Measurements from ENCODE around the gene CTDP1.

Gene CTDP1

GRCh38 chr18:79695856-79696850 is 16.6 kb downstream of the CTDP1 start (continued):
- no peak for TF ChIP-seq PRDM4 (tag by site-specific recombination; IDR thresholded peaks at IDR 0.05)
- no peak for TF ChIP-seq ZNF266 (tag by site-specific recombination; IDR thresholded peaks at IDR 0.05; ENCODE audit: low read depth)
- no peak for TF ChIP-seq ZNF37A (tag by site-specific recombination; IDR thresholded peaks at IDR 0.05)
- TF ChIP-seq ZNF292 (tag by site-specific recombination; IDR thresholded peaks at IDR 0.05; ENCODE audit: borderline replicate concordance, low read depth), result no peak
- no peak for TF ChIP-seq FEZF1 (tag by site-specific recombination; IDR thresholded peaks at IDR 0.05)

DNA sequence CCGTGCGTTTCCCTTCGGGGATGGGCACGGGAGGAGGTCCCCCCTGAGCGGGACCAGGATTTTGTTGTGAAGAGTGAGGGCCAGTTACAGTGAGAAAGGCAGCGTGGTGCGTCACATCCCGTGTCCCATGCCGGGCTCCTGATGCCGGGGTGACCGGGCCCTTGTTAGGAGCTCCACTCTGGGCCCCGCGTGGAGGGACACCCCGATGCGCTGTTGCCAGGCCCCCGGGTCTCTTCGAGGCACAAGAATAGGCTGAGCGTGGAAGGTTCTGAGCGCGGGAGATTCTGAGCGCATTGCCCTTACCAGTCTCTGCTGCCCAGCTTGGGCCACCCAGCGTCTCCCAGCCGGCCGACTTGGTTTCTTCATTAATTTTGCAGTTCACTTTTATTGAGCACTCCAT is 17.6 kb downstream of the CTDP1 start:
- Histone ChIP-seq H3K36me3 (ENCODE audit: control insufficient read depth in 2 of 2, insufficient read depth in 1 of 2, low read length in 2 of 2) (peaks cover 0 to 41% of the 10 kb centered on the region in 2 experiments; a peak in 2 of 3 replicates), H3K27ac (ENCODE audit: extremely low read depth, low read depth, low read length) (no peak overlapping the region), H3K4me1 (ENCODE audit: control insufficient read depth, insufficient read depth, low read length) (0 out of 2 replicates have a peak, but pooled peaks cover 2% of the 10 kb centered on the region), H3K4me3 (ENCODE audit: low read depth, low read length) (no peak overlapping the region), H3K9me3 (ENCODE audit: control insufficient read depth, insufficient read depth, low read depth, low read length) (no peaks in the 10 kb centered on the region)
- ChIA-PET CTCF (no interaction called here), POLR2A (no interaction called here)
- no peak for TF ChIP-seq EGR2 (tag by site-specific recombination; IDR thresholded peaks at IDR 0.05; ENCODE audit: low read depth)
- no peak for TF ChIP-seq ZNF654 (tag by site-specific recombination; IDR thresholded peaks at IDR 0.05; ENCODE audit: low read depth)
- TF ChIP-seq, protein P1, sequence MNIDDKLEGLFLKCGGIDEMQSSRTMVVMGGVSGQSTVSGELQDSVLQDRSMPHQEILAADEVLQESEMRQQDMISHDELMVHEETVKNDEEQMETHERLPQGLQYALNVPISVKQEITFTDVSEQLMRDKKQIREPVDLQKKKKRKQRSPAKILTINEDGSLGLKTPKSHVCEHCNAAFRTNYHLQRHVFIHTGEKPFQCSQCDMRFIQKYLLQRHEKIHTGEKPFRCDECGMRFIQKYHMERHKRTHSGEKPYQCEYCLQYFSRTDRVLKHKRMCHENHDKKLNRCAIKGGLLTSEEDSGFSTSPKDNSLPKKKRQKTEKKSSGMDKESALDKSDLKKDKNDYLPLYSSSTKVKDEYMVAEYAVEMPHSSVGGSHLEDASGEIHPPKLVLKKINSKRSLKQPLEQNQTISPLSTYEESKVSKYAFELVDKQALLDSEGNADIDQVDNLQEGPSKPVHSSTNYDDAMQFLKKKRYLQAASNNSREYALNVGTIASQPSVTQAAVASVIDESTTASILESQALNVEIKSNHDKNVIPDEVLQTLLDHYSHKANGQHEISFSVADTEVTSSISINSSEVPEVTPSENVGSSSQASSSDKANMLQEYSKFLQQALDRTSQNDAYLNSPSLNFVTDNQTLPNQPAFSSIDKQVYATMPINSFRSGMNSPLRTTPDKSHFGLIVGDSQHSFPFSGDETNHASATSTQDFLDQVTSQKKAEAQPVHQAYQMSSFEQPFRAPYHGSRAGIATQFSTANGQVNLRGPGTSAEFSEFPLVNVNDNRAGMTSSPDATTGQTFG (tag by site-specific recombination; IDR thresholded peaks at IDR 0.05; ENCODE audit: borderline replicate concordance), result no peak
- TF ChIP-seq ZNF529 (tag by site-specific recombination; IDR thresholded peaks at IDR 0.05; ENCODE audit: insufficient replicate concordance), result no peak
- TF ChIP-seq ZNF623 (tag by site-specific recombination; IDR thresholded peaks at IDR 0.05), result no peak
- no peak for TF ChIP-seq ZNF155 (tag by site-specific recombination; IDR thresholded peaks at IDR 0.05)
- no peak for TF ChIP-seq ZBTB7A (tag by site-specific recombination; IDR thresholded peaks at IDR 0.05; ENCODE audit: low read depth)
- no peak for TF ChIP-seq ZNF558 (tag by site-specific recombination; IDR thresholded peaks at IDR 0.05)
- TF ChIP-seq YY1 (tag by site-specific recombination; IDR thresholded peaks at IDR 0.05), result no peak
- TF ChIP-seq, protein P2, sequence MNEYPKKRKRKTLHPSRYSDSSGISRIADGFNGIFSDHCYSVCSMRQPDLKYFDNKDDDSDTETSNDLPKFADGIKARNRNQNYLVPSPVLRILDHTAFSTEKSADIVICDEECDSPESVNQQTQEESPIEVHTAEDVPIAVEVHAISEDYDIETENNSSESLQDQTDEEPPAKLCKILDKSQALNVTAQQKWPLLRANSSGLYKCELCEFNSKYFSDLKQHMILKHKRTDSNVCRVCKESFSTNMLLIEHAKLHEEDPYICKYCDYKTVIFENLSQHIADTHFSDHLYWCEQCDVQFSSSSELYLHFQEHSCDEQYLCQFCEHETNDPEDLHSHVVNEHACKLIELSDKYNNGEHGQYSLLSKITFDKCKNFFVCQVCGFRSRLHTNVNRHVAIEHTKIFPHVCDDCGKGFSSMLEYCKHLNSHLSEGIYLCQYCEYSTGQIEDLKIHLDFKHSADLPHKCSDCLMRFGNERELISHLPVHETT (tag by site-specific recombination; IDR thresholded peaks at IDR 0.05), result no peak
- no peak for TF ChIP-seq SETDB1 (IDR thresholded peaks at IDR 0.05; ENCODE audit: insufficient read length, low read length)
- no peak for TF ChIP-seq KLF16 (tag by site-specific recombination; IDR thresholded peaks at IDR 0.05)
- no peak for TF ChIP-seq ZNF776 (tag by site-specific recombination; IDR thresholded peaks at IDR 0.05; ENCODE audit: borderline replicate concordance)
- no peak for TF ChIP-seq IKZF3 (tag by site-specific recombination; IDR thresholded peaks at IDR 0.05)

Data from HEK293 (cell line).